Activated T-cell treated with anti-CD3 and anti-CD28 coated beads, Interleukin-2, amount 50 U/mL, for 1 hour (primary cell): Measurements from ENCODE around the gene TACC3.

Experiments used
- DNase-seq: peaks from one replicate; pipeline ENCODE4 v3.0.0-alpha.2; 2020

Gene TACC3

GRCh38 chr4:1725521-1725920, 4.2 kb downstream of the TACC3 start:
- peak; percentile 17 for DNase-seq

GRCh38 chr4:1726146-1726934, 5.0 kb downstream of the TACC3 start:
- DNase-seq: peak; percentile 92

- peak; percentile 17 for DNase-seq
Observed at GRCh38 chr4:1727117-1728031, 6.1 kb downstream of the TACC3 start.

- DNase-seq: peak; percentile 16
Observed at GRCh38 chr4:1728061-1728980, 7.0 kb downstream of the TACC3 start.

GRCh38 chr4:1730532-1731135, 9.3 kb downstream of the TACC3 start:
- DNase-seq: no peak

GRCh38 chr4:1731180-1731579, 9.9 kb downstream of the TACC3 start:
- DNase-seq: no peak

- DNase-seq: no peak
Observed at GRCh38 chr4:1732911-1733310, 11.6 kb downstream of the TACC3 start.

- no peak for DNase-seq
Observed at GRCh38 chr4:1735215-1735614, 13.9 kb downstream of the TACC3 start.

- DNase-seq: no peak
Observed at GRCh38 chr4:1736812-1737211, 15.5 kb downstream of the TACC3 start.

- no peak for DNase-seq
Observed at GRCh38 chr4:1737666-1738065, 16.3 kb downstream of the TACC3 start.

GRCh38 chr4:1738410-1738809, 17.1 kb downstream of the TACC3 start:
- no peak for DNase-seq

- DNase-seq: no peak
Observed at GRCh38 chr4:1739358-1739757, 18.0 kb downstream of the TACC3 start.

- DNase-seq: no peak
Observed at GRCh38 chr4:1740021-1740545, 18.8 kb downstream of the TACC3 start.

- no peak for DNase-seq
Observed at GRCh38 chr4:1741208-1741607, 19.9 kb downstream of the TACC3 start.

GRCh38 chr4:1743551-1743950, 22.2 kb downstream of the TACC3 start:
- DNase-seq: no peak

- no peak for DNase-seq
Observed at GRCh38 chr4:1743975-1744374, 22.7 kb downstream of the TACC3 start.

- no peak for DNase-seq
Observed at GRCh38 chr4:1744552-1744951, 23.2 kb downstream of the TACC3 start.

- no peak for DNase-seq
Observed at GRCh38 chr4:1745165-1745564, 23.8 kb downstream of the TACC3 start.

GRCh38 chr4:1745697-1746096, 24.4 kb downstream of the TACC3 start:
- no peak for DNase-seq

GRCh38 chr4:1746265-1746691, 25.0 kb downstream of the TACC3 start:
- peak; percentile 77 for DNase-seq

- no peak for DNase-seq
Observed at GRCh38 chr4:1746919-1747602, 25.7 kb downstream of the TACC3 start.

- DNase-seq: no peak
Observed at GRCh38 chr4:1747603-1747967, 26.3 kb downstream of the TACC3 start.
